ENCODE data around the gene DENND6B.
A peak's percentile ranks its signal among the peaks of the same experiment; 100 is the strongest.

Gene DENND6B

GRCh38 chr22:50314455-50315288 lies 12.1 kb downstream of the DENND6B start:
- DNase-seq = no peak

GRCh38 chr22:50314081-50314454 lies 12.7 kb downstream of the DENND6B start:
- no peak for DNase-seq

- DNase-seq = no peak
These were observed 13.2 kb downstream of the DENND6B start for GRCh38 chr22:50313600-50313999.

GRCh38 chr22:50313021-50313420 lies 13.8 kb downstream of the DENND6B start:
- DNase-seq = no peak

GRCh38 chr22:50312371-50312770 lies 14.4 kb downstream of the DENND6B start:
- no peak for DNase-seq

DNA sequence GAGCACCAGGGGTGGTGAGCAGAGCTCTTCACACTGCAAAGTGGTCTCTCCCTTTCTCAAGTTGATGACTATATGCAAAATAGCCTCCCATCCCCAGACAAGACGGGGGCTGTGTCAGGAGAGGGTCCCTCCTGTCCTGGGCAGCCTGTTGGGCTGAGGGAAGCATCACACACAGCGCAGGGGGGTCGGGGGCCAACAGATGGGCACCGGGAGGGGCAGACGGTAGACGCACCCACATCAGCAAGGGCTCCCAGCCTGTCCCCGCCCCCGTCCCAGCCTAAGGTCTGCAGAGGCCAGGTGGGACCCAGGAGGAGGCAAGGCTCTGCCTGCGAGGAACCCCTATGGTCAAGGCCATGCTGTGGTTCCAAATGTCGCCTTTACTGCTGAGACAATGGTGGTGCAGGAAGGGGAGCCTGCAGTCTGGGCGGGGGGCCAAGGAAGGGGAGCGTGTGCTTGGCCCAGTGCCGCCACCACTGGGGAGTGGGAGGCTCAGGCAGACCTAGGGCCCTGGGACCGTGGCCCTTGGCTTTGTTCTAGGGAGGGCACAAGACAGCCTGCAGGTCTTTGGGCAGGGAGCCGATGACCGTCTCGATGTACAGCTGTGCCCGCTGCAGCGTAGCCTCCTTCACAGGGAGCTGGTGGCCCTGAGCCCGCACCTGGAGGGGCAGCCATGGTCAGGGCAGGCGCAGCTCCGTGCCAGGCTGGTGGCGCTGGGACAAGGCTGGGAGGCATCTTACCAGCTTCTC lies 15.0 kb downstream of the DENND6B start:
- DNase-seq = no peak

GRCh38 chr22:50310949-50311444 lies 15.8 kb downstream of the DENND6B start:
- DNase-seq = no peak

DNA sequence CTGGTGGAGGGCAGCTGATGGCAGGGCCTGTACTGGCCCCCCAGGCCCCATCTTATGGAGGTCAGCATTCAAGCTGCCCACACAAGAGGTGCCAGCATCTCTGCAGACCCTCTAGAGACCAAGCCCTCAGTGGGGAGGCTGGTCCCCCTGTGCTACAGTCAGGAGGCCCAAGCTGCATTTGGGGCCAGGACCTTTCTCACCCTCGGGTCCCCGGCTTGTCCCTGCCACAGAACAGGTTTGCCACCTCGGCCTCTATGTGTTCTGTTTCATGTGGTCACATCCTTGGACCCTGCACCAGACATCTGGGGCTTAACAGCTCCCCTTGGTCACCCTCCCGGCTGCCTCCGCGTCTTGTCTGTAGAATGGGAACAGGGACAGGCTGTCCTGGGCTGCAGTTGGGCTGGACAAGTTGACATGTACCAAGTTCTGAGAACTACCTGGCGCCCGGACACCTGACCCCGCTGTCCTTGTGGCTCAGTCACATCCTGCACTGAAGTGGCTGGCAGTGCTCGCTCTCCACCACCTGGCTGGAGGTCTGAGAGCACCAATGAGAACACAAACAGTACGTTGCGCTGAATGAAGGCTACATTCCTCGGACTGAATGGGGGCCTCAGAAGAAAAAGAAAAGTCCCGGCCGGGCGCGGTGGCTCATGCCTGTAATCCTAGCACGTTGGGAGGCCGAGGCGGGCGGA lies 16.6 kb downstream of the DENND6B start:
- DNase-seq = no peak

- no peak for DNase-seq
These were observed 17.2 kb downstream of the DENND6B start for GRCh38 chr22:50309601-50309991.

GRCh38 chr22:50308986-50309600 lies 17.7 kb downstream of the DENND6B start:
- no peak for DNase-seq

- DNase-seq = no peak
These were observed 18.2 kb downstream of the DENND6B start for GRCh38 chr22:50308597-50308935.

DNA sequence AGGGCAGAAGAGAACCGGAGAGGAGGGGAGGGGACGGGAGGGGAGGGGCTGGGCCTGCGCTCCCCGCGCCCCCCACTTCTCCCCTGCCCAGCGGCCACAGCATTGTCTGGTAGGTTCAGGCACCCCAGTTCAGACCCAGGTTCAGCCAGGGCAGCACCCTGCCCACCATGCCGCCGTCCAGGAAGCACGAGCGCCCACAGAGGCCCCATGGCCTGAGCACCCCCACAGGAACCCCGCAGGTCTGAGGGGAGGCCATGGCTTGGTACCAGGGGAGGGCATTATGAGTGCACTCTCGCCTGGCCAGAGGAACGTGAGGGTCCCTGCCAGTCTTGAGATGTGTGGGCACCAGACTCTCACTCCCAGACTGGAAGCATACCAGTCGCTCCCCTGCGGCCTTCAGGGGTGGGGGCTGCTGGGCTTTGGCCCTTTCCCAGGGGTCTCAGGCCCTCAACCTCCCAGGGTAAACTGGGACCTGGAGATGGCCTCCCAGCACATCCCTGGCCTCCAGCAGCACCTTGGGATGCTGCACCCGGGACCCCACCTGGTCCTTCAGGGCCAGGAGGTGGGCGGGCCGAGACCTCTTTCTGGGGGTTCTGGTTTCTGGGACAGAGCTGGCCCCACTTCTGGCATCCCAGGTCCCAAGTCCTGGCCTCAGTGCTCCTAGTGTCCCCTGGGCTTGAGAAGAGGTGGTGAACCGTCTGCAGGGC lies 18.8 kb downstream of the DENND6B start:
- no peak for DNase-seq

GRCh38 chr22:50306753-50307749 lies 19.8 kb downstream of the DENND6B start, which contains the start of gene PLXNB2:
Gene PLXNB2 (minus strand): TSS chr22:50307646. CDS start chr22:50290584, 17,062 bp downstream.
- peak; percentile 77 for DNase-seq

- DNase-seq = peak; percentile 55
These were observed 20.8 kb downstream of the DENND6B start for GRCh38 chr22:50305923-50306566.

GRCh38 chr22:50305393-50305922 lies 21.4 kb downstream of the DENND6B start:
- no peak for DNase-seq

DNA sequence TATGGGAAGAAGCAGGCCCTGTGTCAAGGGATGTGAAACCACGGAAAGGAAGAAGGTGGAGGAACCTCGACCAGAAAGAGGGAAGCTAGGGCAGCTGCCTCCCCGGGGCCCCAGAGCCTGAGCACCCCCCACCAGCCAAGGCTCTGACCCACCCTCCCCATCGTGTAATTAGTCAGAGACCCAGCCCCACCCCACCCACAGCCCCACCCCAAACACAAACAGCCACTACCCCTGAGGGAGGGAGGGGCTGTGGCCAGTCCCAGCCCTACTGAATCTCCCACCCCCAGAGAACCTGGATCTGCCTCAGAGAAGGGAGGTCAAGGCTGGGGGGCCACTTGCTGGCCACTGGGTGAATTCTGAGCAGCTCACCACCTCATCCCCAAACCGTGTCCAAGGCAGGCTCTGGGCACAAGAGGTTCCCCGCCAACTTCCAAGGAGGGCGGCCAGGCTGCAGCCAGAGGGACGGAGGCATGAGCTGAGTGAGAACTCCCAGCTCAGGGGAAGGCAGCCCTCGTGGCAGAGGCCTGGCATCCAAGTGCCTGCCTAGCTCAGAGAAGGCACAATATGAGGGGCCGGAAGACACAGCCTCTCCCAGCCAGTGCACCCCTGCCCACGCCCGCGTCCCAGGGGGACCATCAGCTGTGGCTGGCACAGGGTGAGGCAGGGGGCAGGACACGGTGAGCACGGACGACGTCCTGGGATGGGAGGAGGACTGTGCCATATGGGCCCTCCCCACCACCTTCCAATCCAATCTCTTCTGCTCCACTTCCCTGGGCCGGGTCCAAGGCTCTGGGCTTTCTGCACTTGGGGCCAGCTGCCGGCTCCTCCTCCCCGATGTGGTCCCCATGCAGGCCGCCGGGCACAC lies 22.1 kb downstream of the DENND6B start:
- DNase-seq = peak; percentile 68

GRCh38 chr22:50303848-50304527 lies 22.8 kb downstream of the DENND6B start:
- no peak for DNase-seq

GRCh38 chr22:50303515-50303847 lies 23.3 kb downstream of the DENND6B start:
- DNase-seq = no peak

GRCh38 chr22:50302564-50302963 lies 24.2 kb downstream of the DENND6B start:
- no peak for DNase-seq

All from NCI-H2171 (cell line).